Panc1 (cell line): ENCODE measurements around the gene CPOX.

ENCODE experiments used
- CTCF ChIP-seq: fragments of 450-650 bp; IDR thresholded peaks from 2 replicates; pipeline ENCODE4 v1.5.1; 2017; ENCODE audit warnings: mild to moderate bottlenecking
- POLR2AphosphoS5 ChIP-seq: IDR thresholded peaks from 2 replicates; pipeline ENCODE4 v1.6.1; 2012; ENCODE audit warnings: mild to moderate bottlenecking, low read depth, low read length, moderate library complexity
- TCF7L2 ChIP-seq: IDR thresholded peaks from 2 replicates; pipeline ENCODE4 v1.6.1; 2011; ENCODE audit warnings: mild to moderate bottlenecking, low read depth, low read length, inconsistent platforms
- TF ChIP-seq, protein P1 (sequence below), 2 experiments: IDR thresholded peaks; 2 replicates each; pipeline ENCODE4 v1.6.1; 2011 to 2012; ENCODE audit warnings: low read depth in 2 of 2, control low read depth in 1 of 2, low read length in 1 of 2, mild to moderate bottlenecking in 1 of 2, moderate library complexity in 1 of 2; ENCODE audit not compliant: insufficient read depth in 1 of 2

GRCh38 chr3:98532709-98533571, 60.5 kb downstream of the CPOX start:
- TF ChIP-seq CTCF (no peak), POLR2AphosphoS5 (no peak), TCF7L2 (no peak)
- TF ChIP-seq, protein P1, sequence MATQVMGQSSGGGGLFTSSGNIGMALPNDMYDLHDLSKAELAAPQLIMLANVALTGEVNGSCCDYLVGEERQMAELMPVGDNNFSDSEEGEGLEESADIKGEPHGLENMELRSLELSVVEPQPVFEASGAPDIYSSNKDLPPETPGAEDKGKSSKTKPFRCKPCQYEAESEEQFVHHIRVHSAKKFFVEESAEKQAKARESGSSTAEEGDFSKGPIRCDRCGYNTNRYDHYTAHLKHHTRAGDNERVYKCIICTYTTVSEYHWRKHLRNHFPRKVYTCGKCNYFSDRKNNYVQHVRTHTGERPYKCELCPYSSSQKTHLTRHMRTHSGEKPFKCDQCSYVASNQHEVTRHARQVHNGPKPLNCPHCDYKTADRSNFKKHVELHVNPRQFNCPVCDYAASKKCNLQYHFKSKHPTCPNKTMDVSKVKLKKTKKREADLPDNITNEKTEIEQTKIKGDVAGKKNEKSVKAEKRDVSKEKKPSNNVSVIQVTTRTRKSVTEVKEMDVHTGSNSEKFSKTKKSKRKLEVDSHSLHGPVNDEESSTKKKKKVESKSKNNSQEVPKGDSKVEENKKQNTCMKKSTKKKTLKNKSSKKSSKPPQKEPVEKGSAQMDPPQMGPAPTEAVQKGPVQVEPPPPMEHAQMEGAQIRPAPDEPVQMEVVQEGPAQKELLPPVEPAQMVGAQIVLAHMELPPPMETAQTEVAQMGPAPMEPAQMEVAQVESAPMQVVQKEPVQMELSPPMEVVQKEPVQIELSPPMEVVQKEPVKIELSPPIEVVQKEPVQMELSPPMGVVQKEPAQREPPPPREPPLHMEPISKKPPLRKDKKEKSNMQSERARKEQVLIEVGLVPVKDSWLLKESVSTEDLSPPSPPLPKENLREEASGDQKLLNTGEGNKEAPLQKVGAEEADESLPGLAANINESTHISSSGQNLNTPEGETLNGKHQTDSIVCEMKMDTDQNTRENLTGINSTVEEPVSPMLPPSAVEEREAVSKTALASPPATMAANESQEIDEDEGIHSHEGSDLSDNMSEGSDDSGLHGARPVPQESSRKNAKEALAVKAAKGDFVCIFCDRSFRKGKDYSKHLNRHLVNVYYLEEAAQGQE (IDR thresholded peaks at IDR 0.05; ENCODE audit: insufficient read depth in 1 of 2, low read depth in 2 of 2, low read length in 1 of 2): no peak
